ENCODE results near the gene PAX7.

DNA sequence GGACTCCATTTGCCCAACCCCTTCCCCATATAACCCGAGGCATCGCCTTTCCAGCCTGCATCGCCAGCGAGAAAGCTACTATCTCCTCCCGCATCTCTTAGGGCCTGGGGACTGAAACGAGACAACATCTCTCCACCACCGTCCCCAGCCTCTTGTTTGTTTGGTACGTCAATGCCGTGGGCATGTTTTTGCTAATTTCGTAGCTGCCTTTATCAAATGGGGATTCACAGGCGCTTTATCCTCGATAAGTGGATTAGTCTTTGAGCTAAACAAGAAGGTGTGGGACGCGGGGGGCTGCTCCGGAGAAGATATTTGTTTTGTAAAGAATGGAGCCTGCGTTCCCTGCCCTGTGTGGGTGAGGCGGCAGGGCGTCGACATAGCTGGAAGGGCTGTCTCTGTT lies 91.6 kb downstream of the PAX7 start:
- no peak for TF ChIP-seq EZH2 (IDR thresholded peaks at IDR 0.05; ENCODE audit: borderline replicate concordance, low read depth, low read length, severe bottlenecking)
- no peak for TF ChIP-seq CTCF (IDR thresholded peaks at IDR 0.05; ENCODE audit: borderline replicate concordance, extremely low read depth, low read length, poor library complexity, severe bottlenecking)
